ENCODE measurements around the gene ATP2A3. TPM values are rescaled to one million over a fixed set of nuclear protein-coding genes. Genes with fewer than 3 reads are reported as not detected.

ATP2A3 gene
- total RNA-seq, 1 experiment from 2014 or later = 13.3 TPM

DNA sequence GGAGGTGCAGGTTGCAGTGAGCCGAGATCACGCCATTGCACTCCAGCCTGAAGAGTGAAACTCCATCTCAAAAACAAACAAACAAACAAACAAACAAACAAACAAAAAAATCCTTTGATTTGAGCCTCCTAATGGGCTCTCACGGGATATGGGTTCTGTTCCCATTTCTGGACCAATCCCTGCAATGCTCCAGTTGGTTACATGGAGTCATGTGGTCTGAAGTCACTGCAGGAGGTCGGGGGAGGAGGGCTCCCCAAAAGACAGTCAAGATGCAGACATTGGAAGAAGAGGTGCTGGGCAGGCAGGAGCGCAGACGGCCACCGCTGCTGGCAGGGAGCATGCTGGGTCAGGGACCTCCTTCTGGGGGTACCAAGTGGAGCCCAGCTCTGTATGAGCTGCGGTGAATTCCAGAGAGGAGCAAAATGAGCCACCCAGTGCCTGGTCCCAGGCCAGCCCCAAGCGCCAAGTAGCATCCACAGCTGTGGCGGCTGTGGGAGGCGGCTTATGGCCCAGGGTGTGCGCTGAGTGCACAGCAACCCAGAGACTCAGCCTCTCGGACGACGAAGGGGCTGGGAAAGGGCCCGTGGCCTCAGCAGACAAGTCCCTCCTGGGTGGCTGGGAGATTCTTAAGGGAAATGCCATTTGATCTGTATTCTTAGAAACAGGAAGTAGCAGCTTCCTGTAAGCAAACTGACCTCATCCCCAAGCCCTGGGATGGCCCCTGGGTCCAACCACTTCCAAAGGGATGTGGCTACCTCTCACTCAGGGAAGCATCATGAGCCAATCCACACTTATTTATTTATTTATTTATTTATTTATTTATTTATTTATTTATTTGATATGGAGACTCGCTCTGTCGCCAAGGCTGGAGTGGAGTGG is 19.6 kb upstream of the ATP2A3 start:
- Histone ChIP-seq H3K79me1 (ENCODE audit: insufficient read depth, low read depth, low read length, poor library complexity, severe bottlenecking) (no peaks in the 10 kb centered on the region), H2BK5ac (ENCODE audit: insufficient read length, low read length) (no peak overlapping the region), H2BK12ac (ENCODE audit: insufficient read length, low read depth, low read length) (no peak overlapping the region), H4K8ac (replicated peaks; ENCODE audit: insufficient read length, low read depth, low read length) (no peak overlapping the region), H4K20me1 (ENCODE audit: control insufficient read depth, insufficient read depth, insufficient read length) (no peaks in the 10 kb centered on the region), H3K23ac (ENCODE audit: insufficient read length, low read depth, low read length) (no peak overlapping the region), H4K5ac (ENCODE audit: insufficient read length, low read depth, low read length) (no peak overlapping the region), H3K4me2 (ENCODE audit: insufficient read depth, insufficient read length, low read length) (no peak overlapping the region), H2AK5ac (ENCODE audit: insufficient read length, low read length) (no peak overlapping the region), H4K91ac (ENCODE audit: insufficient read length, low read depth, low read length) (no peak overlapping the region), H2BK20ac (ENCODE audit: low read depth, low read length, poor library complexity, severe bottlenecking) (no peak overlapping the region), H3K23me2 (ENCODE audit: insufficient read length, low read depth, low read length, poor library complexity, severe bottlenecking) (no peaks in the 10 kb centered on the region), H3K27ac (ENCODE audit: insufficient read length, low read depth, low read length) (no peak overlapping the region), H3K18ac (ENCODE audit: insufficient read length, low read depth, low read length) (no peak overlapping the region), H3K56ac (ENCODE audit: insufficient read length, low read depth, low read length) (no peak overlapping the region), H3K9ac (ENCODE audit: extremely low read depth, insufficient read length, low read length) (no peak overlapping the region), H3K79me2 (ENCODE audit: insufficient read depth, low read length) (no peaks in the 10 kb centered on the region), H3K4ac (ENCODE audit: low read depth, low read length) (no peak overlapping the region), H3K9me3 (ENCODE audit: control insufficient read depth, low read depth, low read length) (no peaks in the 10 kb centered on the region), H2BK120ac (ENCODE audit: low read depth, low read length, poor library complexity, severe bottlenecking) (no peak overlapping the region), H2AFZ (ENCODE audit: low read length) (no peak overlapping the region), H3K27me3 (ENCODE audit: insufficient read depth, low read length) (no peaks in the 10 kb centered on the region), H2BK15ac (ENCODE audit: low read depth, low read length) (0 out of 2 replicates have a peak overlapping the region, but pooled peaks have one; percentile 38), H3K14ac (ENCODE audit: insufficient read depth, low read length) (no peak overlapping the region; the same call in 1 of the 2 replicates), H3K4me1 (ENCODE audit: insufficient read depth, low read length) (peaks cover 2% of the 10 kb centered on the region; the same call in 1 of the 2 replicates), H3T11ph (ENCODE audit: low read length) (no peak overlapping the region)
- no CpG with 5 or more reads among the region's 18 CpGs for WGBS (ENCODE audit: extremely low coverage, insufficient read length, low lambda C conversion rate)
- H3K36me3 Mint-ChIP-seq (ENCODE audit: insufficient read depth in 1 of 3, low read depth in 3 of 3) = no peaks in the 10 kb centered on the region; a peak in 1 of 7 replicates
- H3K27me3 Mint-ChIP-seq (ENCODE audit: low read depth) = peaks cover 3% of the 10 kb centered on the region; the same call in 1 of the 2 replicates
- peak overlapping the region in 1 of 2 experiments; percentile 5; a peak in 1 of 5 replicates for H3K4me3 Mint-ChIP-seq
- TF ChIP-seq, protein P1, sequence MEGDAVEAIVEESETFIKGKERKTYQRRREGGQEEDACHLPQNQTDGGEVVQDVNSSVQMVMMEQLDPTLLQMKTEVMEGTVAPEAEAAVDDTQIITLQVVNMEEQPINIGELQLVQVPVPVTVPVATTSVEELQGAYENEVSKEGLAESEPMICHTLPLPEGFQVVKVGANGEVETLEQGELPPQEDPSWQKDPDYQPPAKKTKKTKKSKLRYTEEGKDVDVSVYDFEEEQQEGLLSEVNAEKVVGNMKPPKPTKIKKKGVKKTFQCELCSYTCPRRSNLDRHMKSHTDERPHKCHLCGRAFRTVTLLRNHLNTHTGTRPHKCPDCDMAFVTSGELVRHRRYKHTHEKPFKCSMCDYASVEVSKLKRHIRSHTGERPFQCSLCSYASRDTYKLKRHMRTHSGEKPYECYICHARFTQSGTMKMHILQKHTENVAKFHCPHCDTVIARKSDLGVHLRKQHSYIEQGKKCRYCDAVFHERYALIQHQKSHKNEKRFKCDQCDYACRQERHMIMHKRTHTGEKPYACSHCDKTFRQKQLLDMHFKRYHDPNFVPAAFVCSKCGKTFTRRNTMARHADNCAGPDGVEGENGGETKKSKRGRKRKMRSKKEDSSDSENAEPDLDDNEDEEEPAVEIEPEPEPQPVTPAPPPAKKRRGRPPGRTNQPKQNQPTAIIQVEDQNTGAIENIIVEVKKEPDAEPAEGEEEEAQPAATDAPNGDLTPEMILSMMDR (conservative IDR thresholded peaks at IDR 0.05) = no peak
- H3K27ac Mint-ChIP-seq = no peak overlapping the region; a peak in 1 of 7 replicates
- H3K4me1 Mint-ChIP-seq = peaks cover 23 to 37% of the 10 kb centered on the region in 2 experiments
- peak; percentile 51 for DNase-seq
- peaks cover 0 to 2% of the 10 kb centered on the region in 2 experiments; a peak in 2 of 5 replicates for H3K9me3 Mint-ChIP-seq

Measured in H9 (cell line).